ENCODE measurements around the gene NLRC4.
"Not testable (repeated sequence)": the region's sequence is repeated elsewhere in the genome, so short reads cannot be mapped to it uniquely, and the experiment has no call there.

The NLRC4 gene

DNA sequence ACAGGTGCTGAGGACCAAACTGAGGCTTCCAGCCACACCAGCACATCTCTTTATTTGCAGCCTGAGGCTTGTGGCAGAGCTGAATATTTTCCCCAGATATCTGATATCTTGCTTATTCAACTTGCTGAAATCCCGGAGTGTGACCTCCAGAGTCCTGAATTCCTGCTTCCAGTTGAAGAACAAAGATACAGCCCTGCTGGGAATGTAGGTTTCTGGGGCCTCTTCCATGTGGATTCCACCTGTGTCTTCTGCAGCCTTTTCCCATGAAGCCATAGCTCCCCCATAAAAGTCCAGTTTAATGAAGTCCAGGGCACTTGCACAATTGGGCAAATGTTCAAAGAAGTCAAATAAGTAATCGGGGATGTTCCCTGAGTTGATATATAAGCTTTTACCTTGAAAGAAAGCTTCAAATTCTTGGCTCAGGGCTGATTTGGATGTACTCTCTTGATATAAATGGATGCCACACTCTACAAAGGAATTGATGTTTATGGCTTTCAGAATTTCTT, 14.9 kb downstream of the NLRC4 start:
- no peak overlapping the region for H3K4me3 ChIP-seq (ENCODE audit: low read depth, low read length)

GRCh38 chr2:32248299-32248698, 16.4 kb downstream of the NLRC4 start:
- H3K4me3 ChIP-seq (ENCODE audit: low read depth, low read length) = no peak overlapping the region

- H3K4me3 ChIP-seq (ENCODE audit: low read depth, low read length) = no peak overlapping the region
These were observed 17.8 kb downstream of the NLRC4 start for GRCh38 chr2:32246911-32247310.

GRCh38 chr2:32242331-32242730, 22.4 kb downstream of the NLRC4 start:
- no peak overlapping the region for H3K4me3 ChIP-seq (ENCODE audit: low read depth, low read length)

DNA sequence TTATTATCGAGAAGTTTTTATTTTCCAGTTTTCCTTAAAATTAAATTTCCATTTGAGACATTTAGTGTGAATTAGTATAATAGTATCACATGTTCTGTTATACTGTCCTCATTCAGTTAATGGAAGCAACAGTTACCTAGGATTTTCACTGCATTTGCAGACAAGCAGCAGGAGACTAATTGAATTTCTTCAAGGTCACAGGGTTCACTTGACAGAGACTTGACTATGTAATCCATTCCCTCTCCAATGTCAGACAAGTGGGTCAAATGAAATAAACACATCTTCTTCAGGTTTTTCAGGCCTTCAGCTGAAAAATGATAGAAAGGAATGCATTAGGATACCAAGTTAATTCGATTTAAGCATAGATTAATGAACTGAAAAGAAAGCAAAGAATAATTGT, 26.7 kb downstream of the NLRC4 start:
- H3K4me3 ChIP-seq (ENCODE audit: low read depth, low read length) = no peak overlapping the region

GRCh38 chr2:32237488-32237887, 27.2 kb downstream of the NLRC4 start:
- H3K4me3 ChIP-seq (ENCODE audit: low read depth, low read length) = no peak overlapping the region

DNA sequence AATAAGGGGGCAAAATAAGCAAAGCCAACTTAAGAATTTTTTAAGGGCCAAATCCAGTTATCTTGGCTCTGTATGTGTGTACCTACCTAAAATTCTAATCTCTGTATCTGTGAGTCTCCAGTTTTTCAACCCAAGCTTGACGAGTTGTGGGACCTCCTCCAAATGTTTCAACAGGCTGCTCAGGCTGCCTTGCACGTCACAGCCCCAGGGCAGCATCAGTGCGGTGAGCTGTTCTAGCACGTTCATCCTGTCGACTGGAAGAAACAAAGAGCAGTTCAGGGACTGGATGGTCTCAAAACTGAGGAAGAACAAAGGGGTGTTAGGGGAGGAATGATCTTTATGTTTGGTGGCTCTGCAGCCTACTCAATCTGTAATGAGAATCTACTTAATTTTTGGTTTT, 29.4 kb downstream of the NLRC4 start:
- H3K4me3 ChIP-seq (ENCODE audit: low read depth, low read length) = no peak overlapping the region

- no peak overlapping the region for H3K4me3 ChIP-seq (ENCODE audit: low read depth, low read length)
These were observed 32.7 kb downstream of the NLRC4 start for GRCh38 chr2:32231959-32232358.

GRCh38 chr2:32229635-32230034, 35.1 kb downstream of the NLRC4 start:
- H3K4me3 ChIP-seq (ENCODE audit: low read depth, low read length) = no peak overlapping the region

- H3K4me3 ChIP-seq (ENCODE audit: low read depth, low read length) = no peak overlapping the region
These were observed 36.5 kb downstream of the NLRC4 start for GRCh38 chr2:32228181-32228580.

DNA sequence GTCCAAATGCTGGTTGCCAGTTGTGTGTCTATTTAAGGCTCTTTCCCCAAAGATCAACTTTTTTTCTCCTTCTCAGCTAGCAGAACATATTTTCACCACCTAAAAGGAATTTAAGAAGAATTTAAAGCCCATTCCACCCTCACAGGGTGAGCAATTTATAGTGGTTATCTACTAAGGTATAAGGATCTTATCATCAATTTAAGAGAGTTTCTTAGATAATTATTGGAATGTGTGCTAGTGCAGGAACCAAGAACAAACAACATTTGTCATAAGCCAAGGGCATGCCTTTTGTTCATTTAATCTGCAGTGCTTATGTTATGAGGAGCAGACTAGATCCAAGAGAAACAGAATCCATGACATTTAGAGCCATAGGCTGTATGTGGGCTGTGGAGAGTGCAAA, 37.2 kb downstream of the NLRC4 start:
- no peak overlapping the region for H3K4me3 ChIP-seq (ENCODE audit: low read depth, low read length)

GRCh38 chr2:32222966-32223365, 41.7 kb downstream of the NLRC4 start:
- H3K4me3 ChIP-seq (ENCODE audit: low read depth, low read length) = no peak overlapping the region

- no peak overlapping the region for H3K4me3 ChIP-seq (ENCODE audit: low read depth, low read length)
These were observed 44.2 kb downstream of the NLRC4 start for GRCh38 chr2:32220445-32220844.

GRCh38 chr2:32212295-32212694, 52.4 kb downstream of the NLRC4 start:
- H3K4me3 ChIP-seq (ENCODE audit: low read depth, low read length) = no peak overlapping the region

- no peak overlapping the region for H3K4me3 ChIP-seq (ENCODE audit: low read depth, low read length)
These were observed 53.8 kb downstream of the NLRC4 start for GRCh38 chr2:32210767-32211408.

DNA sequence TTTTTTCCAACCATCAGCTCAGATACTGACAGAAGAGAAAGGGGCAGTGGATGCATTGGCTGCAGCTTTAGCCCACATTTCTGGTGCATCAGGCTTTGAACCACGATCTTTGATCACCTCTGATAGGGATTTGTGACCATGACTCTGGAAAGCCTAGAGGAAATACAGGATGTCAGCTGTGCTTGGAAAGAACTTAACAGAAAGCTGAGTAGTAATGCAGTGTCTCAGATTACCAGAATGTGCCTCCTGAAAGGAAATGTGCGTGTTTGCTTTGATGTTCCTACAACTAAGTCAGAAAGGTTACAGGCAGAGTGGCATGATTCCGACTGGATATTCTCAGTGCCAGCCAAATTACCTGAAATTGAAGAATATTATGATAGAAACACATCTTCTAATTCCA, 61.3 kb downstream of the NLRC4 start:
- H3K4me3 ChIP-seq (ENCODE audit: low read depth, low read length) = not testable (repeated sequence)

DNA sequence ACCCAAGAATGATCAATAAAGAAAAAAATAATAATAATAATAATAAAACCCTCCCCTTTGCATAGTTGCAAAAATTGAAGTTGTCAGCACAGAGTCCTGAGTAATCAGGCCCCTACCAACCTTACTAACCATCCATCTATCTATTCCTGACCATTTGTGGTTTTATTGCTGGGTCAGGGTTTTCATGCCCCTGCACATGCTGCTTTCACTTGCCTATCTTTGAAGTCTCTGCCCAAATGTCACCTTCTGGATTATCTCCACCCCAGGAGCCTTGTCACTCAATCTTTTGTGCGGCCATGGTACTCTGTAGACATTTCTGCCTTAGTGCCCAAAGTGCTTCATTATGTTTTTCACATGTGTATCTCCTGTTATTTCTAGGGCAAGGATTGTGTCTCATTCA, 63.9 kb downstream of the NLRC4 start:
- no peak overlapping the region for H3K4me3 ChIP-seq (ENCODE audit: low read depth, low read length)

GRCh38 chr2:32192418-32192817, 72.3 kb downstream of the NLRC4 start:
- H3K4me3 ChIP-seq (ENCODE audit: low read depth, low read length) = no peak overlapping the region

- no peak overlapping the region for H3K4me3 ChIP-seq (ENCODE audit: low read depth, low read length)
These were observed 75.7 kb downstream of the NLRC4 start for GRCh38 chr2:32189011-32189410.

GRCh38 chr2:32182667-32183066, 82.0 kb downstream of the NLRC4 start:
- no peak overlapping the region for H3K4me3 ChIP-seq (ENCODE audit: low read depth, low read length)
